Activated CD8-positive, alpha-beta memory T cell treated with anti-CD3 and anti-CD28 coated beads, Interleukin-2, amount 50 U/mL, for 48 hours (primary cell): ENCODE data around the gene PPP2R2D.

Experiments
- DNase-seq: peaks from one replicate; pipeline ENCODE4 v3.0.0-alpha.2; 2020

The PPP2R2D gene

GRCh38 chr10:132003282-132003924 is 102.6 kb downstream of the PPP2R2D start:
- no peak for DNase-seq

- no peak for DNase-seq
Measured at GRCh38 chr10:132004052-132004451, 103.2 kb downstream of the PPP2R2D start.

- DNase-seq = no peak
Measured at GRCh38 chr10:132005147-132005546, 104.3 kb downstream of the PPP2R2D start.

GRCh38 chr10:132006966-132007365 is 106.2 kb downstream of the PPP2R2D start:
- no peak for DNase-seq

GRCh38 chr10:132007681-132008080 is 106.9 kb downstream of the PPP2R2D start:
- DNase-seq = no peak
